ENCODE data around the gene TM6SF1.

GRCh38 chr15:83178869-83179325 lies 71.5 kb downstream of the TM6SF1 start:
- TF ChIP-seq, protein P1, sequence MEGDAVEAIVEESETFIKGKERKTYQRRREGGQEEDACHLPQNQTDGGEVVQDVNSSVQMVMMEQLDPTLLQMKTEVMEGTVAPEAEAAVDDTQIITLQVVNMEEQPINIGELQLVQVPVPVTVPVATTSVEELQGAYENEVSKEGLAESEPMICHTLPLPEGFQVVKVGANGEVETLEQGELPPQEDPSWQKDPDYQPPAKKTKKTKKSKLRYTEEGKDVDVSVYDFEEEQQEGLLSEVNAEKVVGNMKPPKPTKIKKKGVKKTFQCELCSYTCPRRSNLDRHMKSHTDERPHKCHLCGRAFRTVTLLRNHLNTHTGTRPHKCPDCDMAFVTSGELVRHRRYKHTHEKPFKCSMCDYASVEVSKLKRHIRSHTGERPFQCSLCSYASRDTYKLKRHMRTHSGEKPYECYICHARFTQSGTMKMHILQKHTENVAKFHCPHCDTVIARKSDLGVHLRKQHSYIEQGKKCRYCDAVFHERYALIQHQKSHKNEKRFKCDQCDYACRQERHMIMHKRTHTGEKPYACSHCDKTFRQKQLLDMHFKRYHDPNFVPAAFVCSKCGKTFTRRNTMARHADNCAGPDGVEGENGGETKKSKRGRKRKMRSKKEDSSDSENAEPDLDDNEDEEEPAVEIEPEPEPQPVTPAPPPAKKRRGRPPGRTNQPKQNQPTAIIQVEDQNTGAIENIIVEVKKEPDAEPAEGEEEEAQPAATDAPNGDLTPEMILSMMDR (IDR thresholded peaks at IDR 0.05; ENCODE audit: borderline replicate concordance, extremely low read depth, low read length, poor library complexity, severe bottlenecking), result no peak
- no peak for TF ChIP-seq EZH2 (IDR thresholded peaks at IDR 0.05; ENCODE audit: borderline replicate concordance, low read depth, low read length, severe bottlenecking)

All from DND-41 (cell line).